ENCODE measurements around the gene ECM1. TPM values are rescaled to one million over a fixed set of nuclear protein-coding genes. Genes with fewer than 3 reads are reported as not detected.
A peak's percentile ranks its signal among the peaks of the same experiment; 100 is the strongest.

Gene ECM1
- total RNA-seq, 2 donors from 2014 or later = 6.3 to 10.5 TPM

GRCh38 chr1:150493175-150493574 is 14.7 kb upstream of the ECM1 start:
- Histone ChIP-seq H3K9ac (ENCODE audit: low read depth in 2 of 2, low read length in 2 of 2) (no peak overlapping the region), H3K4me3 (no peak overlapping the region), H3K36me3 (peaks cover 4% of the 10 kb centered on the region), H3K9me3 (no peaks in the 10 kb centered on the region), H3K27ac (no peak overlapping the region), H3K27me3 (no peaks in the 10 kb centered on the region), H3K4me1 (peaks cover under 1% of the 10 kb centered on the region)
- DNase-seq = no peak
- intact Hi-C loops (cut with DNase I) = no loop called here
- TF ChIP-seq CTCF (IDR thresholded peaks at IDR 0.05) = no peak

GRCh38 chr1:150498342-150498741 is 9.6 kb upstream of the ECM1 start:
- no peaks in the 10 kb centered on the region for H3K27me3 ChIP-seq
- intact Hi-C loops (cut with DNase I) = no loop called here
- DNase-seq = no peak
- no peak overlapping the region for H3K27ac ChIP-seq
- H3K4me1 ChIP-seq = no peaks in the 10 kb centered on the region
- no peak overlapping the region for H3K9ac ChIP-seq (ENCODE audit: low read depth in 2 of 2, low read length in 2 of 2)
- no peak overlapping the region for H3K4me3 ChIP-seq
- H3K36me3 ChIP-seq = no peaks in the 10 kb centered on the region
- no peak for TF ChIP-seq CTCF (IDR thresholded peaks at IDR 0.05)
- no peaks in the 10 kb centered on the region for H3K9me3 ChIP-seq

GRCh38 chr1:150505431-150505830 is 2.5 kb upstream of the ECM1 start:
- H3K27ac ChIP-seq = no peak overlapping the region
- no peaks in the 10 kb centered on the region for H3K9me3 ChIP-seq
- no peak overlapping the region for H3K4me3 ChIP-seq
- no peaks in the 10 kb centered on the region for H3K27me3 ChIP-seq
- no peaks in the 10 kb centered on the region for H3K36me3 ChIP-seq
- no peak overlapping the region for H3K9ac ChIP-seq (ENCODE audit: low read depth in 2 of 2, low read length in 2 of 2)
- intact Hi-C loops (cut with DNase I) = no loop called here
- peaks cover 7% of the 10 kb centered on the region for H3K4me1 ChIP-seq
- no peak for TF ChIP-seq CTCF (IDR thresholded peaks at IDR 0.05)
- DNase-seq = no peak

GRCh38 chr1:150508982-150509381 is 1.1 kb downstream of the ECM1 start:
- no peaks in the 10 kb centered on the region for H3K27me3 ChIP-seq
- H3K9me3 ChIP-seq = no peaks in the 10 kb centered on the region
- no peak for TF ChIP-seq CTCF (IDR thresholded peaks at IDR 0.05)
- peaks cover 7% of the 10 kb centered on the region for H3K4me1 ChIP-seq
- H3K9ac ChIP-seq (ENCODE audit: low read depth in 2 of 2, low read length in 2 of 2) = peak overlapping the region in 1 of 2 donors; percentile 48
- no peak overlapping the region for H3K4me3 ChIP-seq
- intact Hi-C loops (cut with DNase I) = no loop called here
- no peaks in the 10 kb centered on the region for H3K36me3 ChIP-seq
- no peak for DNase-seq
- no peak overlapping the region for H3K27ac ChIP-seq

GRCh38 chr1:150511551-150511950 is 3.6 kb downstream of the ECM1 start:
- H3K27ac ChIP-seq = no peak overlapping the region
- peaks cover 17% of the 10 kb centered on the region for H3K4me1 ChIP-seq
- no peaks in the 10 kb centered on the region for H3K9me3 ChIP-seq
- no peaks in the 10 kb centered on the region for H3K27me3 ChIP-seq
- DNase-seq = no peak
- H3K36me3 ChIP-seq = no peaks in the 10 kb centered on the region
- H3K4me3 ChIP-seq = no peak overlapping the region
- intact Hi-C loops (cut with DNase I) = no loop called here
- no peak overlapping the region for H3K9ac ChIP-seq (ENCODE audit: low read depth in 2 of 2, low read length in 2 of 2)
- TF ChIP-seq CTCF (IDR thresholded peaks at IDR 0.05) = no peak
